Keratinocyte (primary cell): ENCODE data around the gene KCNN2. TPM values are rescaled to one million over a fixed set of nuclear protein-coding genes. Genes with fewer than 3 reads are reported as not detected.

Experiments
- DNase-seq: peaks from one replicate; pipeline ENCODE4 v3.0.0-alpha.2; 2011; ENCODE audit warnings: low read depth, missing footprints, low spot score
- FAIRE-seq: peaks from 2 replicates; lab custom pipeline; 2011; peaks lifted over from hg19 to GRCh38; lab: Jason Lieb, UNC
- H2AFZ ChIP-seq: 2 replicates; pipeline ENCODE4 v1.6.0; 2012; ENCODE audit warnings: low read length, control low read depth, inconsistent platforms; ENCODE audit not compliant: control insufficient read depth
- H3K27ac ChIP-seq: 2 replicates; pipeline ENCODE4 v1.5.1; 2011; ENCODE audit warnings: low read length; ENCODE audit not compliant: control insufficient read depth, insufficient read depth
- H3K27me3 ChIP-seq: 3 replicates; pipeline ENCODE4 v1.6.0; 2011; ENCODE audit warnings: low read length; ENCODE audit not compliant: control insufficient read depth, insufficient read depth; ENCODE audit errors: extremely low read depth
- H3K36me3 ChIP-seq, 2 experiments: 2 replicates in 1 of 2; 3 replicates in 1 of 2; pipeline ENCODE4 v1.5.1; 2011; ENCODE audit warnings: low read length in 2 of 2, mild to moderate bottlenecking in 1 of 2; ENCODE audit not compliant: control insufficient read depth in 2 of 2, insufficient read depth in 2 of 2; ENCODE audit errors: extremely low read depth in 1 of 2
- H3K4me1 ChIP-seq: 3 replicates; pipeline ENCODE4 v1.5.1; 2011; ENCODE audit warnings: low read length; ENCODE audit not compliant: control insufficient read depth, insufficient read depth; ENCODE audit errors: extremely low read depth
- H3K4me2 ChIP-seq: 3 replicates; pipeline ENCODE4 v1.6.0; 2011; ENCODE audit warnings: low read depth, low read length; ENCODE audit not compliant: control insufficient read depth, insufficient read depth; ENCODE audit errors: extremely low read depth
- H3K4me3 ChIP-seq, 3 experiments: fragments of 200-600 bp in 1 of 3; sonication (generic) in 1 of 3; 2 replicates in 2 of 3; 3 replicates in 1 of 3; pipeline ENCODE4 v1.5.1; 2011 to 2016; ENCODE audit warnings: low read length in 3 of 3, mild to moderate bottlenecking in 3 of 3, control low read depth in 2 of 3, inconsistent platforms in 1 of 3, low read depth in 1 of 3, mixed read lengths in 1 of 3, mixed run types in 1 of 3, moderate library complexity in 1 of 3; ENCODE audit not compliant: control insufficient read depth in 2 of 3, insufficient read depth in 2 of 3; ENCODE audit errors: extremely low read depth in 1 of 3
- H3K79me2 ChIP-seq: 2 replicates; pipeline ENCODE4 v1.6.0; 2012; ENCODE audit warnings: low read length; ENCODE audit not compliant: control insufficient read depth, insufficient read depth
- H3K9ac ChIP-seq: 3 replicates; pipeline ENCODE4 v1.6.0; 2011; ENCODE audit warnings: low read length; ENCODE audit not compliant: control insufficient read depth, insufficient read depth; ENCODE audit errors: extremely low read depth
- H3K9me1 ChIP-seq: 3 replicates; pipeline ENCODE4 v1.6.0; 2011; ENCODE audit warnings: low read length; ENCODE audit not compliant: control insufficient read depth, insufficient read depth; ENCODE audit errors: extremely low read depth
- H3K9me3 ChIP-seq: 2 replicates; pipeline ENCODE4 v1.5.1; 2012; ENCODE audit warnings: low read depth, low read length; ENCODE audit not compliant: control insufficient read depth
- H4K20me1 ChIP-seq: 3 replicates; pipeline ENCODE4 v1.6.0; 2011; ENCODE audit warnings: low read length; ENCODE audit not compliant: control insufficient read depth, insufficient read depth; ENCODE audit errors: extremely low read depth
- EZH2 ChIP-seq: IDR thresholded peaks from one replicate; pipeline ENCODE4 v1.6.1; 2012; ENCODE audit warnings: inconsistent platforms, mild to moderate bottlenecking, low read length, moderate library complexity
- dilution Hi-C: fragments of 300-500 bp; cut with MboI; formaldehyde crosslinking; loops from one replicate; pipeline ENCODE4 v1.7.0; 2020; ENCODE audit warnings: low sequenced_read_pairs; ENCODE audit not compliant: extremely low pct_ligation_motif_present
- polyA plus RNA-seq, 5 experiments: library from polyadenylated mRNA; depleted of rRNA in 3 of 5; stranded (reverse) in 3 of 5; stranded (forward) in 1 of 5; unstranded in 1 of 5; fragments of >200 nt; gene quantifications; 1 replicate in 1 of 5; 2 replicates in 3 of 5; 3 replicates in 1 of 5; pipeline versions ENCODE4 v1.2.1 to v1.2.3, GENCODE V29; 2011 to 2012; ENCODE audit warnings: missing spikeins in 2 of 5, low read depth in 1 of 5, low replicate concordance in 1 of 5
- TF ChIP-seq, protein P1 (sequence below), 3 experiments: IDR thresholded peaks in 1 of 3; conservative IDR thresholded peaks in 1 of 3; optimal IDR thresholded peaks in 1 of 3; 2 replicates in 2 of 3; 3 replicates in 1 of 3; pipeline versions ENCODE3 to v1.5.1; 2011; ENCODE audit warnings: low read length in 3 of 3, mild to moderate bottlenecking in 3 of 3, moderate library complexity in 2 of 3, control low read depth in 1 of 3, inconsistent platforms in 1 of 3; ENCODE audit not compliant: insufficient read depth in 2 of 3; ENCODE audit errors: extremely low read depth in 1 of 3

The KCNN2 gene
- polyA plus RNA-seq, 1 donor (not counting 4 experiments of a cell fraction or from before 2014, with no cell fraction given): 0.09 TPM

DNA sequence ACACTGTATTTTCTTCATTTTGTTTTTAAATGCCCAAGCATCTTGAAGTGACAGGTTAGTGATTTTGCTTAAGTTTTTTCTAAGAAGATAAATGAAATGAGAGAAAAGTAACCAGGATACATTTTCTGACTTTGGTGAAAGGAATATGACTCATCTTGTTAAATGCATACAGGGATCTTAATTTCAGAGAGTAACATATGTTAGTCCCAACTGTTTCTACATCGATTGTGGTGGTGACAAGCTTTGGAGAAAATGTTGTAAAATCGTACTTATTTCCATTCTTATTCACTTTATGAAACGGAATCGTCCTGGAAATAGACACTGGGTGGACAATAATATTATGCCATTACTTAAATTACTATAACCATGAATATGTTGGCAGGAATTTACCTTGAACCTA is 107.5 kb downstream of the KCNN2 start:
- Histone ChIP-seq H2AFZ (no peak overlapping the region), H3K9ac (no peak overlapping the region), H3K4me1 (no peaks in the 10 kb centered on the region), H3K9me3 (no peaks in the 10 kb centered on the region), H3K4me3 (no peak overlapping the region), H3K79me2 (no peaks in the 10 kb centered on the region), H3K9me1 (no peaks in the 10 kb centered on the region), H3K27ac (no peak overlapping the region), H4K20me1 (no peaks in the 10 kb centered on the region), H3K27me3 (no peaks in the 10 kb centered on the region), H3K4me2 (no peak overlapping the region), H3K36me3 (no peaks in the 10 kb centered on the region)
- DNase-seq (no peak), FAIRE-seq (no peak)
- TF ChIP-seq EZH2: no peak
- TF ChIP-seq, protein P1, sequence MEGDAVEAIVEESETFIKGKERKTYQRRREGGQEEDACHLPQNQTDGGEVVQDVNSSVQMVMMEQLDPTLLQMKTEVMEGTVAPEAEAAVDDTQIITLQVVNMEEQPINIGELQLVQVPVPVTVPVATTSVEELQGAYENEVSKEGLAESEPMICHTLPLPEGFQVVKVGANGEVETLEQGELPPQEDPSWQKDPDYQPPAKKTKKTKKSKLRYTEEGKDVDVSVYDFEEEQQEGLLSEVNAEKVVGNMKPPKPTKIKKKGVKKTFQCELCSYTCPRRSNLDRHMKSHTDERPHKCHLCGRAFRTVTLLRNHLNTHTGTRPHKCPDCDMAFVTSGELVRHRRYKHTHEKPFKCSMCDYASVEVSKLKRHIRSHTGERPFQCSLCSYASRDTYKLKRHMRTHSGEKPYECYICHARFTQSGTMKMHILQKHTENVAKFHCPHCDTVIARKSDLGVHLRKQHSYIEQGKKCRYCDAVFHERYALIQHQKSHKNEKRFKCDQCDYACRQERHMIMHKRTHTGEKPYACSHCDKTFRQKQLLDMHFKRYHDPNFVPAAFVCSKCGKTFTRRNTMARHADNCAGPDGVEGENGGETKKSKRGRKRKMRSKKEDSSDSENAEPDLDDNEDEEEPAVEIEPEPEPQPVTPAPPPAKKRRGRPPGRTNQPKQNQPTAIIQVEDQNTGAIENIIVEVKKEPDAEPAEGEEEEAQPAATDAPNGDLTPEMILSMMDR (optimal IDR thresholded peaks at IDR 0.05 in 1 of 3, IDR thresholded peaks at IDR 0.05 in 1 of 3, conservative IDR thresholded peaks at IDR 0.05 in 1 of 3; ENCODE audit: extremely low read depth in 1 of 3, insufficient read depth in 2 of 3, low read length in 3 of 3): no peak
- dilution Hi-C loops: loop anchor here (25.0 kb wide), 1 partner anchor 382 kb away; no protein-coding TSS in a partner anchor

DNA sequence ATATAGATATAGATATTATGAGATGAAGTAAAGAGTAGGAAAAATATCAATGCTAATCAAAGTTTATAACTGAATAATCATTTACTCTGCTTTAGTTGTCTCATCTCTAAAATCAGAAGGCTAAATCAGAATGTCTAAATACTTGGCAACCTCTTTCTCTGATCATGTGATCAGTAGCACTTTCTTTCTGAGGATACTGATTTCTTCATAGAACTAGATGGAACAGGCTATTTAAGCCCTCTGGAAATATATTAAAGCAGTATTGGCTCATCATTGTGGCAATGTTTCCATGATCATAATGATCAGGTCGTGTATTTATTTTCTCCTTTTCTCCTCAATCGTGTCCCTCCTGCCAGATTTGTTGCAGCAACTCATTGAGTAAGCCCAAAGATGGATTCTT is 109.7 kb downstream of the KCNN2 start:
- H4K20me1 ChIP-seq: no peaks in the 10 kb centered on the region
- FAIRE-seq (no peak), DNase-seq (no peak)
- H3K27me3 ChIP-seq: no peaks in the 10 kb centered on the region
- TF ChIP-seq EZH2: no peak
- TF ChIP-seq, protein P1 (optimal IDR thresholded peaks at IDR 0.05 in 1 of 3, IDR thresholded peaks at IDR 0.05 in 1 of 3, conservative IDR thresholded peaks at IDR 0.05 in 1 of 3; ENCODE audit: extremely low read depth in 1 of 3, insufficient read depth in 2 of 3, low read length in 3 of 3): no peak
- no peak overlapping the region for H3K9ac ChIP-seq
- no peaks in the 10 kb centered on the region for H3K4me1 ChIP-seq
- no peaks in the 10 kb centered on the region for H3K36me3 ChIP-seq
- H3K4me3 ChIP-seq: no peak overlapping the region
- H3K4me2 ChIP-seq: no peak overlapping the region
- no peaks in the 10 kb centered on the region for H3K9me3 ChIP-seq
- H3K79me2 ChIP-seq: no peaks in the 10 kb centered on the region
- no peaks in the 10 kb centered on the region for H3K9me1 ChIP-seq
- H3K27ac ChIP-seq: no peak overlapping the region
- no peak overlapping the region for H2AFZ ChIP-seq
- dilution Hi-C loops: loop anchor here (25.0 kb wide), 1 partner anchor 384 kb away; no protein-coding TSS in a partner anchor
